NCI-H524 (cell line): ENCODE results near the gene USP17L25.
"Not testable (repeated sequence)": the region's sequence is repeated elsewhere in the genome, so short reads cannot be mapped to it uniquely, and the experiment has no call there.

ENCODE experiments used
- DNase-seq, 2 experiments: peaks; one replicate each; lab custom pipeline; 2025; lab: John Stamatoyannopoulos, UW

USP17L25 gene, protein sequence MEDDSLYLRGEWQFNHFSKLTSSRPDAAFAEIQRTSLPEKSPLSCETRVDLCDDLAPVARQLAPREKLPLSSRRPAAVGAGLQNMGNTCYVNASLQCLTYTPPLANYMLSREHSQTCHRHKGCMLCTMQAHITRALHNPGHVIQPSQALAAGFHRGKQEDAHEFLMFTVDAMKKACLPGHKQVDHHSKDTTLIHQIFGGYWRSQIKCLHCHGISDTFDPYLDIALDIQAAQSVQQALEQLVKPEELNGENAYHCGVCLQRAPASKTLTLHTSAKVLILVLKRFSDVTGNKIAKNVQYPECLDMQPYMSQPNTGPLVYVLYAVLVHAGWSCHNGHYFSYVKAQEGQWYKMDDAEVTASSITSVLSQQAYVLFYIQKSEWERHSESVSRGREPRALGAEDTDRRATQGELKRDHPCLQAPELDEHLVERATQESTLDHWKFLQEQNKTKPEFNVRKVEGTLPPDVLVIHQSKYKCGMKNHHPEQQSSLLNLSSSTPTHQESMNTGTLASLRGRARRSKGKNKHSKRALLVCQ

DNA sequence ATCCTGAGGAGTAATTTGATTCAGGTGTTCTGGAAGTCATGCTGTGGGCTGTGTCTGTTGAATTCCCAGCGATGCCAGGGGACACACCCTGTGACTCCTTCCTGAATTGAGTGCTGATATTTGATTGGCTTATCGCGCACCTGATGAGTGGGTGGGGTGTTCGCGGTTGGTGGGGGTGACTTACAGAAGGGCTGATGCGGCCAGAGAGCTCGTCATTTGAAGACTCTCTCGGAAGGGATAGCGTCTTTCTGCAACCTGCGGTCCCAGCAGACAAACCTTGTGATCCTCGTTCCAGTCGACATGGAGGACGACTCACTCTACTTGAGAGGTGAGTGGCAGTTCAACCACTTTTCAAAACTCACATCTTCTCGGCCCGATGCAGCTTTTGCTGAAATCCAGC is at the start of gene USP17L25:
Gene USP17L25, plus strand, starts transcription at position 301 of the 400 bp plus-strand sequence. Its CDS starts 0 bp downstream, at position 301.
- DNase-seq = not testable (repeated sequence)

DNA sequence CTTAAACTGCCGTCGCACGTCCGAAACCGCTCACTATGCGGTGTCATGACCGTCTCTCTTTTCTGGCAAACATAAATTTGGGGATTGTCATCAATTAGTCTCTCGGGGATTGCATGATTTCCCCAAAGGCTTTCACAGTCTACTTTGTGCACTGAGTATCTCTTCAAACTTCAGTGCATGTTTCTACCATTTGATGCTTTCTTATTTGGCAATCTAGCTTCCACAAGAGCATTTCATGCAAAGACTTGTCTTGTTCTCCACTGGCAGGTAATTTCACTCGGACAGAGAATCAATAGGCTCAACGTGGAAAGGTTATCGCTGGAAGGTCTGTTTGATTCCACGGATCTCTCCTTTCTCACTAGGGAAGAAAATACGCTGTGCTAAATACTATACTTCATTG is 5.5 kb upstream of the USP17L25 start:
- not testable (repeated sequence) for DNase-seq

- DNase-seq = not testable (repeated sequence)
Observed at GRCh38 chr4:9324865-9325264, 4.8 kb upstream of the USP17L25 start, which contains the start of gene USP17L24. TSS of gene USP17L24 (plus strand) at chr4:9325165. CDS start at chr4:9325165, 0 bp downstream.

DNA sequence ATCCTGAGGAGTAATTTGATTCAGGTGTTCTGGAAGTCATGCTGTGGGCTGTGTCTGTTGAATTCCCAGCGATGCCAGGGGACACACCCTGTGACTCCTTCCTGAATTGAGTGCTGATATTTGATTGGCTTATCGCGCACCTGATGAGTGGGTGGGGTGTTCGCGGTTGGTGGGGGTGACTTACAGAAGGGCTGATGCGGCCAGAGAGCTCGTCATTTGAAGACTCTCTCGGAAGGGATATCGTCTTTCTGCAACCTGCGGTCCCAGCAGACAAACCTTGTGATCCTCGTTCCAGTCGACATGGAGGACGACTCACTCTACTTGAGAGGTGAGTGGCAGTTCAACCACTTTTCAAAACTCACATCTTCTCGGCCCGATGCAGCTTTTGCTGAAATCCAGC is 4.6 kb downstream of the USP17L25 start, which contains the start of gene USP17L26:
Gene USP17L26, plus strand, starts transcription at position 301 of the 400 bp plus-strand sequence. Its CDS starts 0 bp downstream, at position 301.
- DNase-seq = not testable (repeated sequence)

DNA sequence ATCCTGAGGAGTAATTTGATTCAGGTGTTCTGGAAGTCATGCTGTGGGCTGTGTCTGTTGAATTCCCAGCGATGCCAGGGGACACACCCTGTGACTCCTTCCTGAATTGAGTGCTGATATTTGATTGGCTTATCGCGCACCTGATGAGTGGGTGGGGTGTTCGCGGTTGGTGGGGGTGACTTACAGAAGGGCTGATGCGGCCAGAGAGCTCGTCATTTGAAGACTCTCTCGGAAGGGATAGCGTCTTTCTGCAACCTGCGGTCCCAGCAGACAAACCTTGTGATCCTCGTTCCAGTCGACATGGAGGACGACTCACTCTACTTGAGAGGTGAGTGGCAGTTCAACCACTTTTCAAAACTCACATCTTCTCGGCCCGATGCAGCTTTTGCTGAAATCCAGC is 9.4 kb downstream of the USP17L25 start, which contains the start of gene USP17L5:
Gene USP17L5, plus strand, starts transcription at position 301 of the 400 bp plus-strand sequence. Its CDS starts 0 bp downstream, at position 301.
- not testable (repeated sequence) for DNase-seq

GRCh38 chr4:9343848-9344247 is 14.1 kb downstream of the USP17L25 start, which contains the start of gene USP17L27:
TSS of gene USP17L27 (plus strand) at chr4:9344148. CDS start at chr4:9344148, 0 bp downstream.
- DNase-seq = not testable (repeated sequence)

DNA sequence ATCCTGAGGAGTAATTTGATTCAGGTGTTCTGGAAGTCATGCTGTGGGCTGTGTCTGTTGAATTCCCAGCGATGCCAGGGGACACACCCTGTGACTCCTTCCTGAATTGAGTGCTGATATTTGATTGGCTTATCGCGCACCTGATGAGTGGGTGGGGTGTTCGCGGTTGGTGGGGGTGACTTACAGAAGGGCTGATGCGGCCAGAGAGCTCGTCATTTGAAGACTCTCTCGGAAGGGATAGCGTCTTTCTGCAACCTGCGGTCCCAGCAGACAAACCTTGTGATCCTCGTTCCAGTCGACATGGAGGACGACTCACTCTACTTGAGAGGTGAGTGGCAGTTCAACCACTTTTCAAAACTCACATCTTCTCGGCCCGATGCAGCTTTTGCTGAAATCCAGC is 18.9 kb downstream of the USP17L25 start, which contains the start of gene USP17L28:
Gene USP17L28, plus strand, starts transcription at position 301 of the 400 bp plus-strand sequence. Its CDS starts 0 bp downstream, at position 301.
- not testable (repeated sequence) for DNase-seq

GRCh38 chr4:9350866-9351265 is 21.2 kb downstream of the USP17L25 start:
- DNase-seq = not testable (repeated sequence)

GRCh38 chr4:9353338-9353737 is 23.6 kb downstream of the USP17L25 start, which contains the start of gene USP17L29:
TSS of gene USP17L29 (plus strand) at chr4:9353638. CDS start at chr4:9353638, 0 bp downstream.
- DNase-seq = not testable (repeated sequence)

DNA sequence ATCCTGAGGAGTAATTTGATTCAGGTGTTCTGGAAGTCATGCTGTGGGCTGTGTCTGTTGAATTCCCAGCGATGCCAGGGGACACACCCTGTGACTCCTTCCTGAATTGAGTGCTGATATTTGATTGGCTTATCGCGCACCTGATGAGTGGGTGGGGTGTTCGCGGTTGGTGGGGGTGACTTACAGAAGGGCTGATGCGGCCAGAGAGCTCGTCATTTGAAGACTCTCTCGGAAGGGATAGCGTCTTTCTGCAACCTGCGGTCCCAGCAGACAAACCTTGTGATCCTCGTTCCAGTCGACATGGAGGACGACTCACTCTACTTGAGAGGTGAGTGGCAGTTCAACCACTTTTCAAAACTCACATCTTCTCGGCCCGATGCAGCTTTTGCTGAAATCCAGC is 33.1 kb downstream of the USP17L25 start, which contains the start of gene USP17L30:
Gene USP17L30, plus strand, starts transcription at position 301 of the 400 bp plus-strand sequence. Its CDS starts 0 bp downstream, at position 301.
- not testable (repeated sequence) for DNase-seq

- DNase-seq = not testable (repeated sequence)
Observed at GRCh38 chr4:9379881-9380280, 50.2 kb downstream of the USP17L25 start.
